ENCODE data around the gene PCNA. TPM values are rescaled to one million over a fixed set of nuclear protein-coding genes. Genes with fewer than 3 reads are reported as not detected.
"Not testable (repeated sequence)": the region's sequence is repeated elsewhere in the genome, so short reads cannot be mapped to it uniquely, and the experiment has no call there.

PCNA gene
- total RNA-seq, 1 donor from 2014 or later: 173 TPM

DNA sequence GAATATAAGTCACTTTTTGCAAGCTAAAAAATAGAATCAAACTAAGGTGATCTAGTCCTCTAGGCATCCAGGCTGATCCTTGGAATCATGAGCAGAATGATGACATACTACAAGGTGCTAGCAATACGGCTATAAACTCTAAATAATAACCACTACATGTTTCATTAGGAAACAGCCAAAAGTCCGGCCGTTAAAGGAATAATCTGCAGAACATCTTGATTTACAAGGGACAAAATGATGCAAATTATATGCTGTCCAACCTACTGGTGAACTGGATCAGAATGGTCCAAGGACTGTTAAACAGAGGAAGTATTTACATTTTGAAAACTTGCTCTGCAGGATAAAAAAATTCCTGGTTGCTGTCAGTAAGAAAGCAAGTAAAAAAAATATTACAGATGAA is 19.8 kb downstream of the PCNA start:
- DNase-seq (ENCODE audit: low read depth in 2 of 2): not testable (repeated sequence)

- DNase-seq (ENCODE audit: low read depth in 2 of 2): not testable (repeated sequence)
Measured at GRCh38 chr20:5099009-5099408, 20.7 kb downstream of the PCNA start.

- DNase-seq (ENCODE audit: low read depth in 2 of 2): no peak
Measured at GRCh38 chr20:5096463-5096862, 23.3 kb downstream of the PCNA start.

DNA sequence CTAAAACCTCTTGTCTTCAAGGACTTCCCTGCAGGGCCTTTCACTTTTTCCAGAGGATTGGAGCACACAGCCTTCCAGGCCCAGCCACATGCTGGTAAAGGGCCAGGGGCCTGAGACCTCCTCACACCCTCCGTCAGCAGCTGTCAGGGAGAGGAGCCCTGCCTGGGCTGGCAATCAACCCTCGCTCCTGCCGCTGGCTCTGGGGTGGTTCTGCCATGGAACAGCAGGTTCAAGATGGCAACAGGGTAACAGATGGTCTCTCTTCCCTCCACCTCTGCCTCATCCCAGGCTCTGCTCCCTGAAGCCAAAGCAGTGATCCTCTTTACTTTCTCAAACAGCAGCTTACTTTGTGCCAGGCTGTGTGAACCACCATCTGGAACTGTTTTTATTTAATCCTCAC is 23.8 kb downstream of the PCNA start:
- no peak for DNase-seq (ENCODE audit: low read depth in 2 of 2)

DNA sequence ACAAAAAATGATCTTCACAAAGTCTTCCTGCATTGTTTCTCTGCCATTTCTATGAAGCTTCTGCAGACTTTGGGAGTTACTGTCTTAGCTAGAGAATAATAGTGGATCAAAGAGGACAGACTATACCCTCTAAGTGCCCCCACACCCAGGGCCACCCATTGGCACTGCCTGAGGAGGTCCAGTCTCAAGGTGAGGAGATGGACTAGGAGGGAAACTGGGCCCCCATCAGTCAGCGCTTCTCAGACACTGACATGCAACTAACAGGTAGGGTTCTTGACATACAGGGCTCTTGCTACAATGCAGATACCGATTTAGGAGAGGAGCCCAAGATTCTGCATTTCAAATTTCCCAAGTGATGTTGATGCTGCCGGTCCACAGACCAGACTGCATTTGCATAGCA is 24.3 kb downstream of the PCNA start:
- DNase-seq (ENCODE audit: low read depth in 2 of 2): no peak

- DNase-seq (ENCODE audit: low read depth in 2 of 2): no peak
Measured at GRCh38 chr20:5092765-5093339, 26.9 kb downstream of the PCNA start.

GRCh38 chr20:5091902-5092301 is 27.9 kb downstream of the PCNA start:
- no peak for DNase-seq (ENCODE audit: low read depth in 2 of 2)

- peak in 1 of 2 donors; percentile 61 for DNase-seq (ENCODE audit: low read depth in 2 of 2)
Measured at GRCh38 chr20:5090191-5090590, 29.6 kb downstream of the PCNA start.

DNA sequence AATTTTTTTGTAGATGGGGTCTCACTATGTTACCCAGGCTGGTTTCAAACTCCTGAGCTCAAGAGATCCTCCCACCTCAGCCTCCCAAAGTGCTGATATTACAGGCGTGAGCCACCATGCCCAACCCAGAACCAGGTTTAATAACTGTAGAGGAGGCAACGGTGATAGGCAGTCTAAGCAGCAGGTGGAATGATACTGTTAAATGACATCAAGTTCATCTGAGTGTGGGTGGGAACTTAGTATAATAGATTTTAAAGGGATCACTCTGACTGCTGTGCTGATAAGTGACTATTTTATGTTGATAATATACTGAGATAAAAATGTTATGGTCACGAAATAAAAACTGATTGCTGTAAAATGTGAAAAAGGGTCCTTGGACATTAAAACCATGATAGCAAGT is 31.1 kb downstream of the PCNA start:
- no peak for DNase-seq (ENCODE audit: low read depth in 2 of 2)

- DNase-seq (ENCODE audit: low read depth in 2 of 2): no peak
Measured at GRCh38 chr20:5085380-5085779, 34.4 kb downstream of the PCNA start.

DNA sequence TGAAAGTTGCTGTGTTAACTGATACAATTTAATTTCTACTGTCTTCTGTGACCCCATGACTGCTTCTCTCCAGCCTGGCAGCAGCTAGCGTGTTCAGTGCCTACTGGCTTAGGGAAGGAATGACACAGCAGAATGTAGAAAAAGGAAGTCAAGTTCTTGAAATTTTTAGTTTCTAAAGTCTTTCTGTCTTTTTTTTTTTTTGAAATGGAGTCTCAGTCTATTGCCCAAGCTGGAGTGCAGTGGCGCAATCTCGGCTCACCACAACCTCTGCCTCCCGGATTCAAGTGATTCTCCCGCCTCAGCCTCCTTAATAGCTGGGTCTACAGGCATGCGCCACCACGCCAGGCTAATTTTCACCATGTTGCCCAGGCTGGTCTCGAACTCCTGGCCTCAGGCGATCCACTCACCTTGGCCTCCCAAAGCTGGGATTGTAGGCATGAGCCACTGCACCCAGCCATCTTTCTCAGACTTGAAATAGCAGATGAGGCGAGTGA is 39.3 kb downstream of the PCNA start:
- no peak for DNase-seq (ENCODE audit: low read depth in 2 of 2)

GRCh38 chr20:5078399-5078958 is 41.3 kb downstream of the PCNA start:
- DNase-seq (ENCODE audit: low read depth in 2 of 2): peak in 1 of 2 donors; percentile 48

GRCh38 chr20:5077761-5078387 is 41.9 kb downstream of the PCNA start:
- DNase-seq (ENCODE audit: low read depth in 2 of 2): no peak

- DNase-seq (ENCODE audit: low read depth in 2 of 2): not testable (repeated sequence)
Measured at GRCh38 chr20:5076913-5077312, 42.8 kb downstream of the PCNA start.

- no peak for DNase-seq (ENCODE audit: low read depth in 2 of 2)
Measured at GRCh38 chr20:5074232-5074674, 45.5 kb downstream of the PCNA start.

DNA sequence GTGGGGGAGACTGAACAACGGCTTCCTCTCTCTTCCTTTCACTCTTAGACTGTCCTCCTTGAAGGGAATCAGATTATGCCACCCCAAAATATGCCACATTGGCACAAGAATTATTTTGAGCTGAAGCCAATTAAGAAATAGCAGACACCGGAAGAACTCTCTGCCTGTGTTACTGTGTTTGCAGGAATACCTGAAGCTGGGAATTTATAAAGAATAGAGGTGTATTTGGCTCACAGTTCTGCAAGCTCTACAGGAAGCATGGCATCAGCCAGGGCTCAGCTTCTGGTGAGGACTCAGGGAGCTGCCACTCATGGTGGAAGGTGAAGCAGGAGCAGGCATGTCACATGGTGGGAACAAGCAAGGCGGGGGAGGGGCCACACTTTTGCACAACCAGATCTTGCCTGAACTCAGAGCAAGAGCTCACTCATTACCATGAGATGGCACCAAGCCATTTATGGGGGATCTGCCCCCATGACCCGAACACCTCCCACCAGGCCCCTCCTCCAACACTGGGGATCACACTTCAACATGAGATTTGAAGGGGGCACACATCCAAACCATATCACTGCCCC is 46.0 kb downstream of the PCNA start:
- no peak for DNase-seq (ENCODE audit: low read depth in 2 of 2)

DNA sequence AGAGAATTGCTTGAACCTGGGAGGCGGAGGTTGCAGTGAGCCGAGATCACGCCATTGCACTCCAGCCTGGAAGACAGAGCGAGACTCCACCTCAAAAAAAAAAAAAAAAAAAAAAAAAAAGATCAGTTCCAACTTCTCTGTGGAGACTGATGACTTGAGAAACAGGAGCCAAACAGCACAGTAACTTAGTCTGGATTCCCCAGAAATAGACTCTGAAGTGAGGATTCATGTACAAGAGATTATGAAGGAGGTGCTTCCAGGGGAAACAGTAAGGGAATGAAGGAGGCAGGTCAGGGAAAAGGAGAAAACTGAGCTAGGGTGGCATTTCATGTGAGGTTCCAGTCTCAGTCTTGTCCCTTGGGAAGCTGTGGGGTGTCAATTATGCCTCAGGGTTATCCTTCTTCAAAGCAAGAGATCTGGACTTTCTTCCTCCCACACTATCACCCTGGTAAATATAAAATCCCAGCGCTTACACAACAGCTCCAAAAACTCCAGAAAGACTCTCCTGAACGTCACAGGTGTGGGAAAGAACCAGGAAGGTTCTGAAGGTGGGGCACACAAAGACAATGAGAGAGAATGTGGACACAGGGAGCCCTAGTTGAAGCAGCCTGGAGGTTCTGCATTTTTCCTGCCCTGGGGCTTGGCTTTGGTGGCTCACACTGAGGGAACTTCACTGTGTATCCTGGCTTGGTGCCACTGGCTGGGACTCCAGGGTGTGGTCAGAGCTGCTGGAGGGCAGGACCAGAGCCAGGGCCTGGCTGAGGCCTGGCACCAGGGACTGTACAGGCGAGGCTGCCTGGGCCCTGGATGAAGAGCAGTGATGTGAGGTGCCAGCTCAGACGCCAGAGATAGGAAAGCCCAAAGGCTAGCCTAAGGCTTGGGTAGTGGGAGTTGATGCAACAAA is 46.8 kb downstream of the PCNA start:
- peak; percentile 37 to 54 for DNase-seq (ENCODE audit: low read depth in 2 of 2)

- DNase-seq (ENCODE audit: low read depth in 2 of 2): not testable (repeated sequence)
Measured at GRCh38 chr20:5071942-5072341, 47.8 kb downstream of the PCNA start.

- no peak for DNase-seq (ENCODE audit: low read depth in 2 of 2)
Measured at GRCh38 chr20:5070570-5070969, 49.2 kb downstream of the PCNA start.

GRCh38 chr20:5070081-5070480 is 49.7 kb downstream of the PCNA start:
- no peak for DNase-seq (ENCODE audit: low read depth in 2 of 2)

DNA sequence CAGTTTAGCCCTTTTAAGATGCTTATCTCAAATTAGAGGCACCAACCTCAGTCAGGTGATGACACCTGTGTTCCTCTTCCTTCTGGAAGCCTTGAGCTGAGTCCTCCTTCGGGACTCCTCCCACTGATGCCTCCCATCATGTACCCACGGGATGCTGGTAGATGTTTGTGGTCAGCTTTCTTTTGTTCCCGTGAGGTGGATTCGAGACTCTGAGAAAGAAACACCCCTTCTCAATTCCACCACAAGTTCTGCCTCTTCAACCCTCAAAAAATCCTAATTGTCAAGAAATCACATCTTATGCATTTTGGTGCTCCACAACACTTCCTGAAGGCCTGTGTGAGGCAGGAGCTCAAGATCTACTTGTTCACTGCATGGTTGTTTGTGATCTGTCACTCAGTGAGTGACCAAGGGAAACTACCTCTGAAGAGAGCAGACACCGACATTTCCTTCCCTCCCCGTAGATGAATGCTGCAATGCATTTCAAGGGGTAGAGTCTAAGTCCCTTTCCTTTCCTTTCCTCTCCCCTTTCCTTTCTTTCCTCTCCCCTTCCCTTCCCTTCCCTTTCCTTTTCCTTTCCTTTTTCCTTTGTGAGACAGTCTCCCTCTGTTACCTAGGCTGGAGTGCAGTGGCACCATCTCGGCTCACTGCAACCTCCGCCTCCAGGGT is 50.5 kb downstream of the PCNA start:
- DNase-seq (ENCODE audit: low read depth in 2 of 2): no peak
